ENCODE measurements around the gene KCNJ14. TPM values are rescaled to one million over a fixed set of nuclear protein-coding genes. Genes with fewer than 3 reads are reported as not detected.

Gene KCNJ14
- polyA plus RNA-seq, 1 experiment = 0.20 TPM

- H3K27ac ChIP-seq (ENCODE audit: low read depth, low read length) = no peak overlapping the region
- no peaks in the 10 kb centered on the region; the same call in 1 of the 2 replicates for H3K9me3 ChIP-seq (ENCODE audit: control insufficient read depth, insufficient read depth, low read length)
- DNase-seq (ENCODE audit: low read depth, low spot score) = no peak
- peaks cover 27% of the 10 kb centered on the region for H3K27me3 ChIP-seq (ENCODE audit: control insufficient read depth, insufficient read depth, low read length)
- ChIA-PET CTCF (interaction anchor here (0.6 to 1.2 kb wide), 3 partner anchors 8 to 247 kb away, joined by 3 to 5 read pairs (median 5); no protein-coding TSS in a partner anchor), POLR2A (interaction anchor here (0.5 to 1.4 kb wide), 3 partner anchors 44 to 233 kb away, joined by 3 to 4 read pairs (median 4); partner anchors contain the start of genes IZUMO1, RPL18 and SPHK2)
- H3K4me3 ChIP-seq (ENCODE audit: low read depth, low read length) = peak overlapping the region; percentile 69; the same call in 1 of the 2 replicates
- no peak for TF ChIP-seq CTCF (IDR thresholded peaks at IDR 0.05; ENCODE audit: low read depth, low read length)
Observed at GRCh38 chr19:48514123-48514458, 58.7 kb downstream of the KCNJ14 start.

GRCh38 chr19:48516536-48516935 lies 61.2 kb downstream of the KCNJ14 start:
- DNase-seq (ENCODE audit: low read depth, low spot score) = no peak
- no peaks in the 10 kb centered on the region; the same call in 1 of the 2 replicates for H3K9me3 ChIP-seq (ENCODE audit: control insufficient read depth, insufficient read depth, low read length)
- H3K4me3 ChIP-seq (ENCODE audit: low read depth, low read length) = no peak overlapping the region
- H3K27me3 ChIP-seq (ENCODE audit: control insufficient read depth, insufficient read depth, low read length) = peaks cover 15% of the 10 kb centered on the region
- no peak overlapping the region for H3K27ac ChIP-seq (ENCODE audit: low read depth, low read length)
- CTCF ChIA-PET = no interaction called here
- TF ChIP-seq CTCF (IDR thresholded peaks at IDR 0.05; ENCODE audit: low read depth, low read length) = no peak
- POLR2A ChIA-PET = interaction anchor here (0.6 kb wide), 1 partner anchor 65 kb away, joined by 4 read pairs; no protein-coding TSS in a partner anchor

Other genes starting within 250 kb of the KCNJ14 start
- 18.8 and 22.4 TPM in 2 replicates for gene CARD8, start 199.7 kb upstream of the KCNJ14 start, polyA plus RNA-seq (2011; rRNA removed)
- 0.53 and 0.63 TPM in 2 replicates for gene ZNF114, start 185.5 kb upstream of the KCNJ14 start, polyA plus RNA-seq (2011; rRNA removed)
- 227 and 341 TPM in 2 replicates for gene EMP3, start 130.0 kb upstream of the KCNJ14 start, polyA plus RNA-seq (2011; rRNA removed)
- 4.7 and 5.1 TPM in 2 replicates for gene TMEM143, start 91.6 kb upstream of the KCNJ14 start, polyA plus RNA-seq (2011; rRNA removed)
- not detected in 2 replicates for gene SYNGR4, start 91.2 kb upstream of the KCNJ14 start, polyA plus RNA-seq (2011; rRNA removed)
- gene KDELR1, start 64.0 kb upstream of the KCNJ14 start, polyA plus RNA-seq (2011; rRNA removed) = 168 and 187 TPM in 2 replicates
- gene GRIN2D, start 61.9 kb upstream of the KCNJ14 start, polyA plus RNA-seq (2011; rRNA removed) = 0.07 and 0.10 TPM in 2 replicates
- 15.2 and 16.0 TPM in 2 replicates for gene GRWD1, start 9.6 kb upstream of the KCNJ14 start, polyA plus RNA-seq (2011; rRNA removed)
- gene CYTH2, start 13.8 kb downstream of the KCNJ14 start, polyA plus RNA-seq (2011; rRNA removed) = 29.3 and 35.6 TPM in 2 replicates
- gene LMTK3, start 56.3 kb downstream of the KCNJ14 start, polyA plus RNA-seq (2011; rRNA removed) = 0.25 TPM in 2 replicates
- gene SULT2B1, start 96.6 kb downstream of the KCNJ14 start, polyA plus RNA-seq (2011; rRNA removed) = 0.12 and 0.20 TPM in 2 replicates
- not detected in 2 replicates for gene SPACA4, start 151.2 kb downstream of the KCNJ14 start, polyA plus RNA-seq (2011; rRNA removed)
- not detected in 2 replicates for gene FAM83E, start 159.5 kb downstream of the KCNJ14 start, polyA plus RNA-seq (2011; rRNA removed)
- gene RPL18, start 163.6 kb downstream of the KCNJ14 start, polyA plus RNA-seq (2011; rRNA removed) = 1,020 and 1,259 TPM in 2 replicates
- 4.6 and 6.1 TPM in 2 replicates for gene SPHK2, start 163.9 kb downstream of the KCNJ14 start, polyA plus RNA-seq (2011; rRNA removed)
- 3.4 and 4.0 TPM in 2 replicates for gene DBP, start 181.8 kb downstream of the KCNJ14 start, polyA plus RNA-seq (2011; rRNA removed)
- gene CA11, start 190.6 kb downstream of the KCNJ14 start, polyA plus RNA-seq (2011; rRNA removed) = 3.7 and 4.3 TPM in 2 replicates
- gene NTN5, start 217.4 kb downstream of the KCNJ14 start, polyA plus RNA-seq (2011; rRNA removed) = 0.04 and 0.10 TPM in 2 replicates
- not detected in 2 replicates for gene FUT2, start 240.4 kb downstream of the KCNJ14 start, polyA plus RNA-seq (2011; rRNA removed)

All from AG04450 (cell line).